Endothelial cell of umbilical vein (primary cell): ENCODE measurements around the gene CDT1. TPM values are rescaled to one million over a fixed set of nuclear protein-coding genes. Genes with fewer than 3 reads are reported as not detected.

Experiments
- BruUV-seq: library from RNA; stranded (reverse); fragments of 400-500 nt; replicated peaks from 2 replicates; lab custom pipeline; 2021; lab: Mats Ljungman, UMichigan
- CTCF ChIA-PET: fragments of 300-600, 350-600 bp; sonication (Branson Sonifier 250); formaldehyde crosslinking; loops from one replicate; lab custom pipeline; 2021; ENCODE audit warnings: antibody characterized with exemption, inconsistent platforms; lab: Charles Lee
- POLR2A ChIA-PET: fragments of 300-600, 350-600 bp; sonication (Branson Sonifier 250); formaldehyde crosslinking; loops from one replicate; lab custom pipeline; 2021; ENCODE audit warnings: antibody characterized with exemption, inconsistent platforms; lab: Charles Lee
- DNase-seq: peaks from one replicate; pipeline ENCODE4 v3.0.0-alpha.2; 2011; ENCODE audit warnings: low read depth, low spot score
- FAIRE-seq: peaks from 2 replicates; lab custom pipeline; 2011; peaks lifted over from hg19 to GRCh38; lab: Jason Lieb, UNC
- H2AFZ ChIP-seq: 2 replicates; pipeline ENCODE4 v1.6.0; 2012; ENCODE audit warnings: low read depth, low read length, control low read depth, inconsistent platforms
- H3K27ac ChIP-seq: 2 replicates; pipeline ENCODE4 v1.5.1; 2011; ENCODE audit warnings: low read depth, mild to moderate bottlenecking, control low read depth, low read length, moderate library complexity; ENCODE audit not compliant: insufficient read depth
- H3K27me3 ChIP-seq, 2 experiments: 2 replicates each; pipeline versions ENCODE4 v1.6.0 to v1.6.1; 2011; ENCODE audit warnings: low read length in 2 of 2, mixed read lengths in 1 of 2; ENCODE audit not compliant: control insufficient read depth in 2 of 2, insufficient read depth in 2 of 2
- H3K36me3 ChIP-seq, 2 experiments: 2 replicates in 1 of 2; 3 replicates in 1 of 2; pipeline ENCODE4 v1.5.1; 2011; ENCODE audit warnings: low read length in 2 of 2, mild to moderate bottlenecking in 1 of 2, moderate library complexity in 1 of 2; ENCODE audit not compliant: control insufficient read depth in 2 of 2, insufficient read depth in 2 of 2; ENCODE audit errors: extremely low read depth in 1 of 2
- H3K4me1 ChIP-seq: 3 replicates; pipeline ENCODE4 v1.5.1; 2011; ENCODE audit warnings: mild to moderate bottlenecking, low read length; ENCODE audit not compliant: control insufficient read depth, insufficient read depth; ENCODE audit errors: extremely low read depth
- H3K4me2 ChIP-seq: 2 replicates; pipeline ENCODE4 v1.6.1; 2011; ENCODE audit warnings: low read length, control low read depth, mixed read lengths; ENCODE audit not compliant: insufficient read depth
- H3K4me3 ChIP-seq, 3 experiments: fragments of 200-600 bp in 1 of 3; sonication (generic), shearing (Covaris generic) in 1 of 3; replicated peaks in 1 of 3; 2 replicates each; pipeline ENCODE4 v1.5.1; 2011 to 2016; ENCODE audit warnings: control low read depth in 3 of 3, low read length in 3 of 3, mild to moderate bottlenecking in 2 of 3, inconsistent platforms in 1 of 3, low read depth in 1 of 3, moderate library complexity in 1 of 3; ENCODE audit not compliant: insufficient read depth in 1 of 3
- H3K79me2 ChIP-seq: 2 replicates; pipeline ENCODE4 v1.6.0; 2012; ENCODE audit warnings: low read length, inconsistent platforms; ENCODE audit not compliant: control insufficient read depth, insufficient read depth
- H3K9ac ChIP-seq: replicated peaks from 2 replicates; pipeline ENCODE3; 2011; ENCODE audit warnings: low read length, control low read depth; ENCODE audit not compliant: insufficient read depth; ENCODE audit errors: extremely low read depth
- H3K9me1 ChIP-seq: replicated peaks from 3 replicates; pipeline ENCODE4 v1.6.0; 2011; ENCODE audit warnings: mild to moderate bottlenecking, low read length; ENCODE audit not compliant: control insufficient read depth, insufficient read depth; ENCODE audit errors: extremely low read depth
- H3K9me3 ChIP-seq: replicated peaks from 2 replicates; pipeline ENCODE4 v1.5.1; 2012; ENCODE audit warnings: low read length, inconsistent platforms; ENCODE audit not compliant: control insufficient read depth, insufficient read depth
- H4K20me1 ChIP-seq: replicated peaks from 2 replicates; pipeline ENCODE3; 2011; ENCODE audit warnings: mild to moderate bottlenecking, low read length; ENCODE audit not compliant: control insufficient read depth, insufficient read depth; ENCODE audit errors: extremely low read depth
- EZH2 ChIP-seq: IDR thresholded peaks from 2 replicates; pipeline ENCODE4 v1.6.1; 2012; ENCODE audit warnings: borderline replicate concordance, low read depth, mild to moderate bottlenecking, moderate library complexity, low read length, inconsistent platforms; ENCODE audit not compliant: severe bottlenecking
- FOS ChIP-seq: IDR thresholded peaks from 2 replicates; pipeline ENCODE4 v1.6.1; 2011; ENCODE audit warnings: mild to moderate bottlenecking, low read length, moderate library complexity, borderline replicate concordance; ENCODE audit not compliant: insufficient read depth
- GATA2 ChIP-seq: IDR thresholded peaks from 2 replicates; pipeline ENCODE4 v1.7.0; 2011; ENCODE audit warnings: low read depth, mild to moderate bottlenecking, moderate library complexity, mixed read lengths, low read length; ENCODE audit not compliant: insufficient read length, insufficient read depth
- JUN ChIP-seq: IDR thresholded peaks from 2 replicates; pipeline ENCODE4 v1.6.1; 2011; ENCODE audit warnings: borderline replicate concordance, low read depth; ENCODE audit not compliant: insufficient read length, insufficient read depth
- MYC ChIP-seq: IDR thresholded peaks from one replicate; pipeline ENCODE4 v1.6.1; 2011; ENCODE audit warnings: mild to moderate bottlenecking, low read depth, low read length
- POLR2A ChIP-seq: IDR thresholded peaks from 2 replicates; pipeline ENCODE4 v1.6.1; 2012; ENCODE audit warnings: low read depth, mild to moderate bottlenecking, control low read depth, low read length
- POLR2AphosphoS5 ChIP-seq: IDR thresholded peaks from 2 replicates; pipeline ENCODE4 v1.6.1; 2012; ENCODE audit warnings: low read depth, mild to moderate bottlenecking, control low read depth, low read length, moderate library complexity; ENCODE audit not compliant: insufficient read depth
- dilution Hi-C: fragments of 300-500 bp; cut with MboI; formaldehyde crosslinking; loops from one replicate; pipeline ENCODE4 v1.15.0; 2019; ENCODE audit warnings: low sequenced_read_pairs; ENCODE audit not compliant: extremely low pct_ligation_motif_present
- intact Hi-C: fragments of 100-400 bp; cut with micrococcal nuclease; formaldehyde crosslinking; loops from one replicate; pipeline ENCODE4 v1.10.0; 2022
- polyA plus RNA-seq, 4 experiments: library from polyadenylated mRNA; depleted of rRNA in 3 of 4; stranded (reverse) in 3 of 4; unstranded in 1 of 4; fragments of >200 nt; gene quantifications; 2 replicates each; pipeline versions ENCODE4 v1.2.1 to v1.2.3, GENCODE V29; 2011 to 2012; ENCODE audit warnings: missing spikeins in 1 of 4
- total RNA-seq: library from RNA; stranded (reverse); gene quantifications from 2 replicates; pipeline ENCODE4 v1.2.3, GENCODE V29; 2021
- TF ChIP-seq, protein P1 (sequence below): IDR thresholded peaks from 2 replicates; pipeline ENCODE4 v1.6.1; 2011; ENCODE audit not compliant: insufficient read depth, insufficient read length
- TF ChIP-seq, protein P2 (sequence below), 2 donors: IDR thresholded peaks; 1 replicate in 1 of 2; 2 replicates in 1 of 2; pipeline ENCODE4 v1.5.1; 2011; ENCODE audit warnings: low read length in 2 of 2, mild to moderate bottlenecking in 2 of 2, moderate library complexity in 2 of 2, control low read depth in 1 of 2, inconsistent platforms in 1 of 2, low read depth in 1 of 2; ENCODE audit not compliant: insufficient read depth in 1 of 2; ENCODE audit errors: extremely low read depth in 1 of 2

Gene CDT1
- total and polyA plus RNA-seq, 2 donors (not counting 3 experiments of a cell fraction or from before 2014, with no cell fraction given) = 15.6 to 30.6 TPM

DNA sequence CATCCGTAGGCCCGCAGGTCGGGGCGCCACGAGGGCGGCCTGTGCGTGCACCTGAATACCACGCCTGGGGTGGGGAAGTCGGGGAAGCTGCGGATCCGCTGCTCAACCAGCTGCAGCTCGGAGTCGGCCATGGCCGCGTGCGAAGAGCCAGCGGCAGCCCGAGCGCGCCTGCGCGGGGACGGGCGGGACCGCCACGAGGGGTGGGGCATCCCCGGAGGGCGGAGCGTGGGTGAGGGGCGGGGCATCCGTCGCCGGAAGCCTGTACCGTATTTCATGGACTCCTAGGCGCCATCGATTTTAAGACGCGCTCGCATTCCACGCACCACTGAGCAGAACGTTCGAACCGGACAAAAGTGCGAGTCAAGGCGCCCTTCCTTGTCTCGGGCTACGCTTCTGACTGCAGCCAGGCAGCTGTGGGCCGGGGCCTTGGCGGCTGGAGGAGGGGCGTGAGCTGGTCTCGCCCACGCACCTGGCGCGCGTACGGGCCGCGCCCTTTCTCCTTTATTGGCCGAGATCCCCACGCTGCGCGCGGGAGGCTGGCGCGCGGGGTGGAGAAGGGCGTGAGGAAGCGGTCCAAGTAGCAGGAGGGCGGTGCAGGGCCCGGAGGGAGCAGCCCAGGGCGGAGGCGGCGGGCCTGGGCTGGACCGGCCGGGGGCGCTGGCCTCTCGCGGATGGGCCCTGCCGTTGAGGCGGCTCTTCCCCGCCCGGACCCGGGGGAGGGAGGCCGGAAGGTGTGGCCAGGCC, 8.4 kb downstream of the CDT1 start, which contains the start of gene APRT:
Gene APRT, minus strand, starts transcription at position 160 of the 744 bp plus-strand sequence. Its CDS starts 29 bp downstream, at position 131.
- Histone ChIP-seq H3K27me3 (no peaks in the 10 kb centered on the region), H3K79me2 (peaks cover 23% of the 10 kb centered on the region), H2AFZ (peak within 1 kb of the TSS; percentile 96), H3K9me3 (no peaks in the 10 kb centered on the region), H3K4me3 (peak within 1 kb of the TSS; percentile 42 to 54 (median 52)), H3K4me2 (peak within 1 kb of the TSS; percentile 85), H3K9ac (peak within 1 kb of the TSS; percentile 57), H3K36me3 (peaks cover 4 to 12% of the 10 kb centered on the region in 2 experiments), H4K20me1 (no peaks in the 10 kb centered on the region), H3K27ac (peak within 1 kb of the TSS; percentile 49), H3K4me1 (peaks cover 17% of the 10 kb centered on the region), H3K9me1 (no peaks in the 10 kb centered on the region)
- no TSS peak for BruUV-seq
- POLR2A ChIA-PET = interaction anchor here (1.3 kb wide), 1 partner anchor 27 kb away, joined by 4 read pairs; the partner anchor contains the start of gene PIEZO1
- dilution Hi-C loops (no loop called here), intact Hi-C loops (loop anchor here (1.0 to 5.0 kb wide), 2 partner anchors 45 to 110 kb away; partner anchors contain the start of gene TRAPPC2L)
- CTCF ChIA-PET = interaction anchor here (0.6 to 4.9 kb wide), 9 partner anchors 28 to 404 kb away, joined by 3 to 50 read pairs (median 5); partner anchors contain the start of genes GALNS, PIEZO1 and TRAPPC2L
- DNase-seq (peak; percentile 94), FAIRE-seq (peak; percentile 98)
- TF ChIP-seq EZH2 (no peak), GATA2 (no peak), POLR2AphosphoS5 (peak; percentile 88), JUN (no peak), FOS (no peak), MYC (no peak), POLR2A (peak; percentile 97)
- TF ChIP-seq, protein P1, sequence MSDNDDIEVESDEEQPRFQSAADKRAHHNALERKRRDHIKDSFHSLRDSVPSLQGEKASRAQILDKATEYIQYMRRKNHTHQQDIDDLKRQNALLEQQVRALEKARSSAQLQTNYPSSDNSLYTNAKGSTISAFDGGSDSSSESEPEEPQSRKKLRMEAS = peak; percentile 52
- TF ChIP-seq, protein P2, sequence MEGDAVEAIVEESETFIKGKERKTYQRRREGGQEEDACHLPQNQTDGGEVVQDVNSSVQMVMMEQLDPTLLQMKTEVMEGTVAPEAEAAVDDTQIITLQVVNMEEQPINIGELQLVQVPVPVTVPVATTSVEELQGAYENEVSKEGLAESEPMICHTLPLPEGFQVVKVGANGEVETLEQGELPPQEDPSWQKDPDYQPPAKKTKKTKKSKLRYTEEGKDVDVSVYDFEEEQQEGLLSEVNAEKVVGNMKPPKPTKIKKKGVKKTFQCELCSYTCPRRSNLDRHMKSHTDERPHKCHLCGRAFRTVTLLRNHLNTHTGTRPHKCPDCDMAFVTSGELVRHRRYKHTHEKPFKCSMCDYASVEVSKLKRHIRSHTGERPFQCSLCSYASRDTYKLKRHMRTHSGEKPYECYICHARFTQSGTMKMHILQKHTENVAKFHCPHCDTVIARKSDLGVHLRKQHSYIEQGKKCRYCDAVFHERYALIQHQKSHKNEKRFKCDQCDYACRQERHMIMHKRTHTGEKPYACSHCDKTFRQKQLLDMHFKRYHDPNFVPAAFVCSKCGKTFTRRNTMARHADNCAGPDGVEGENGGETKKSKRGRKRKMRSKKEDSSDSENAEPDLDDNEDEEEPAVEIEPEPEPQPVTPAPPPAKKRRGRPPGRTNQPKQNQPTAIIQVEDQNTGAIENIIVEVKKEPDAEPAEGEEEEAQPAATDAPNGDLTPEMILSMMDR (IDR thresholded peaks at IDR 0.05; ENCODE audit: extremely low read depth in 1 of 2, insufficient read depth in 1 of 2, low read depth in 1 of 2, low read length in 2 of 2) = peak; percentile 16 to 37
